Measurements from ENCODE around the gene CAMK2N2.

CAMK2N2 gene

GRCh38 chr3:184289426-184289938 lies 28.1 kb upstream of the CAMK2N2 start:
- peak; percentile 69 for TF ChIP-seq CTCF (IDR thresholded peaks at IDR 0.05)
- Histone ChIP-seq H3K79me2 (no peaks in the 10 kb centered on the region), H3K27ac (no peak overlapping the region), H3K9ac (no peak overlapping the region), H3K4me3 (ENCODE audit: low read depth, low read length) (no peak overlapping the region), H2AFZ (no peak overlapping the region), H3K36me3 (ENCODE audit: control insufficient read depth, insufficient read depth, low read length) (no peaks in the 10 kb centered on the region), H3K9me3 (ENCODE audit: control insufficient read depth, low read length) (no peaks in the 10 kb centered on the region), H3K27me3 (ENCODE audit: control insufficient read depth, insufficient read depth, low read length) (no peaks in the 10 kb centered on the region), H3K4me2 (ENCODE audit: low read length) (no peak overlapping the region), H3K4me1 (peaks cover 2% of the 10 kb centered on the region)

GRCh38 chr3:184284696-184285095 lies 23.3 kb upstream of the CAMK2N2 start:
- no peak overlapping the region for H3K27ac ChIP-seq
- H3K9ac ChIP-seq = no peak overlapping the region
- H3K4me3 ChIP-seq (ENCODE audit: low read depth, low read length) = no peak overlapping the region
- no peaks in the 10 kb centered on the region for H3K27me3 ChIP-seq (ENCODE audit: control insufficient read depth, insufficient read depth, low read length)
- no peaks in the 10 kb centered on the region for H3K9me3 ChIP-seq (ENCODE audit: control insufficient read depth, low read length)
- no peak overlapping the region for H3K4me2 ChIP-seq (ENCODE audit: low read length)
- peak overlapping the region; percentile 8 for H2AFZ ChIP-seq
- H3K79me2 ChIP-seq = no peaks in the 10 kb centered on the region
- peak; percentile 50 for TF ChIP-seq CTCF (IDR thresholded peaks at IDR 0.05)
- peaks cover 3% of the 10 kb centered on the region for H3K4me1 ChIP-seq
- H3K36me3 ChIP-seq (ENCODE audit: control insufficient read depth, insufficient read depth, low read length) = no peaks in the 10 kb centered on the region

GRCh38 chr3:184283681-184284080 lies 22.3 kb upstream of the CAMK2N2 start:
- H3K4me1 ChIP-seq = peaks cover 3% of the 10 kb centered on the region
- H3K4me2 ChIP-seq (ENCODE audit: low read length) = no peak overlapping the region
- H3K36me3 ChIP-seq (ENCODE audit: control insufficient read depth, insufficient read depth, low read length) = no peaks in the 10 kb centered on the region
- no peaks in the 10 kb centered on the region for H3K79me2 ChIP-seq
- H3K4me3 ChIP-seq (ENCODE audit: low read depth, low read length) = no peak overlapping the region
- TF ChIP-seq CTCF (IDR thresholded peaks at IDR 0.05) = no peak
- H3K9me3 ChIP-seq (ENCODE audit: control insufficient read depth, low read length) = no peaks in the 10 kb centered on the region
- no peaks in the 10 kb centered on the region for H3K27me3 ChIP-seq (ENCODE audit: control insufficient read depth, insufficient read depth, low read length)
- H2AFZ ChIP-seq = no peak overlapping the region
- H3K9ac ChIP-seq = no peak overlapping the region
- no peak overlapping the region for H3K27ac ChIP-seq

GRCh38 chr3:184282941-184283340 lies 21.6 kb upstream of the CAMK2N2 start:
- peaks cover 3% of the 10 kb centered on the region for H3K4me1 ChIP-seq
- H3K4me2 ChIP-seq (ENCODE audit: low read length) = no peak overlapping the region
- H3K9ac ChIP-seq = no peak overlapping the region
- no peak overlapping the region for H3K27ac ChIP-seq
- H3K9me3 ChIP-seq (ENCODE audit: control insufficient read depth, low read length) = no peaks in the 10 kb centered on the region
- H2AFZ ChIP-seq = no peak overlapping the region
- no peaks in the 10 kb centered on the region for H3K79me2 ChIP-seq
- no peak overlapping the region for H3K4me3 ChIP-seq (ENCODE audit: low read depth, low read length)
- no peak for TF ChIP-seq CTCF (IDR thresholded peaks at IDR 0.05)
- no peaks in the 10 kb centered on the region for H3K27me3 ChIP-seq (ENCODE audit: control insufficient read depth, insufficient read depth, low read length)
- no peaks in the 10 kb centered on the region for H3K36me3 ChIP-seq (ENCODE audit: control insufficient read depth, insufficient read depth, low read length)

- no peaks in the 10 kb centered on the region for H3K27me3 ChIP-seq (ENCODE audit: control insufficient read depth, insufficient read depth, low read length)
- no peak for TF ChIP-seq CTCF (IDR thresholded peaks at IDR 0.05)
These were observed 16.0 kb upstream of the CAMK2N2 start for GRCh38 chr3:184277366-184277765.

More at GRCh38 chr3:184277366-184277765, 16.0 kb upstream of the CAMK2N2 start:
- no peak overlapping the region for H2AFZ ChIP-seq
- no peaks in the 10 kb centered on the region for H3K36me3 ChIP-seq (ENCODE audit: control insufficient read depth, insufficient read depth, low read length)
- H3K27ac ChIP-seq = no peak overlapping the region
- no peak overlapping the region for H3K4me2 ChIP-seq (ENCODE audit: low read length)
- H3K4me3 ChIP-seq (ENCODE audit: low read depth, low read length) = no peak overlapping the region
- no peak overlapping the region for H3K9ac ChIP-seq
- no peaks in the 10 kb centered on the region for H3K9me3 ChIP-seq (ENCODE audit: control insufficient read depth, low read length)
- H3K4me1 ChIP-seq = peaks cover 3% of the 10 kb centered on the region
- no peaks in the 10 kb centered on the region for H3K79me2 ChIP-seq

Measured in parathyroid adenoma (tissue), 2 donors.